NCI-H526 treated with DMSO at 0.1 percent for 48 hours (cell line): ENCODE results near the gene LUZP2.

Source experiments
- DNase-seq: peaks from one replicate; lab custom pipeline; 2025; lab: John Stamatoyannopoulos, UW

The LUZP2 gene

DNA sequence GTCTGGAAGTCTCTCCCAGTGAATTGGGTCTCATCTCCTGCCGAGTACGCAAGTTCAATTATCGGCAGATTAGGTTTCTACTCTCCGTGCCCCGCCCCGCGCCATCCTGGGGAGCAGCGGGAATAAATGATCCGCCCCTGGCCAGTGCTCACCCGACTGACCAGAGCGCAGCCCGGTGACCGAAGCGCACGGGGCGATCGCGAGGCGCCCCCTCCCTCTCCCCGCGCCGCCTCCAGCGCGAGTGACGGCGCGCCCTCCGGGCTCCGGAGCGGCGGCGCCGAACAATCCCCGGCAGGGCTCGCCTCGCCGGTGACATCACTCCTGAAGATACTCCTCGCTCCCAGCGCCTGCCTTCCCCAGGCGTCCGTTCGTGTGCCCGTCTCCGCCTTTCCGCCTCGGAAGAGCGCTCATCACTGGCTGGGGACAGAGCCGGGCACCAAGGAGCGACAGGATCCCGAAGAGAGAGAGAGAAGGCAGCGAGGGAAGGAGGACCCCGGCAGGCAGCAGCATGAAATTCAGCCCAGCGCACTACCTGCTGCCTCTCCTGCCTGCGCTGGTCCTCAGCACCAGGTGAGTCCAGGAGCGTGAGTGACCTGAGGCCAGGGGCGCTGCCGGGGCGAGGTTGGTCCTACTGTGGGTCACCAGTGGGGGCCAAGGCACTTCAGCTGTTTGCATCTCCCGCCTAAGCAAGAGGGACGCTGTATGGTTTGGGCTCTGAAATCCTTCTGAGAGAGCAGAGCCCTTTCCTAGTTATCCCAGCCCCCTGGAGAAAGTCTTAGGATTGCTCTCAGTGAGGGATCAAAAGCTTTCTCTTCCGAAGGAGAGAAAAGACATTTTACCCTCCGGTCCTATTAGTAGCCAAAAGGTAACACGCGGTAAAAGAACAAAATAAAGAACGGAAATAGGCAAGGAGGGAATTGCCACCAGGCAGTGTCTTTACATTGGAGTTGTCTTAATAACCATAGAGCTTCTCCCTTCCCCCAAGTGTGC is at the start of gene LUZP2:
Gene LUZP2, plus strand, starts transcription at position 318 of the 990 bp plus-strand sequence.
- DNase-seq: peak; percentile 13

GRCh38 chr11:24453129-24453718 is 43.6 kb upstream of the LUZP2 start:
- DNase-seq: no peak

- DNase-seq: no peak
Observed at GRCh38 chr11:24457985-24458384, 38.9 kb upstream of the LUZP2 start.

DNA sequence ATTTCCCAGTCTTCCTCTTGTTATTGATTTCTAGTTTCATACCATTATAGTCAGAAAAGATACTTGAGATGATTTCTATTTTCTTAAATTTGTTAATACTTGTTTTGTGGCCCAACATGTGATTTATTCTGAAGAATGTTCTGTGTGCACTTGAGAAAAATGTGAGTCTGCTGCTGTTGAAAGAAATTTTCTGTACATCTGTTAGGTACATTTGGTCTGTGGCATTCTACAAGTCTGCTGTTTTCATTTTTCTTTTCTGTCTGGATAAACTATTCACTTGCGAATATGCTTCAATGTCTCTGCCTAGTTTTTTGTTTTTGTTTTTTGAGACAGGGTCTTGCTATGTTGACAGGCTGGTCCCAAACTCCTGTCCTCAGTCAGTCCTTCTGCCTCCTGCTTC is 26.4 kb upstream of the LUZP2 start:
- no peak for DNase-seq

- DNase-seq: no peak
Observed at GRCh38 chr11:24471084-24471483, 25.8 kb upstream of the LUZP2 start.

DNA sequence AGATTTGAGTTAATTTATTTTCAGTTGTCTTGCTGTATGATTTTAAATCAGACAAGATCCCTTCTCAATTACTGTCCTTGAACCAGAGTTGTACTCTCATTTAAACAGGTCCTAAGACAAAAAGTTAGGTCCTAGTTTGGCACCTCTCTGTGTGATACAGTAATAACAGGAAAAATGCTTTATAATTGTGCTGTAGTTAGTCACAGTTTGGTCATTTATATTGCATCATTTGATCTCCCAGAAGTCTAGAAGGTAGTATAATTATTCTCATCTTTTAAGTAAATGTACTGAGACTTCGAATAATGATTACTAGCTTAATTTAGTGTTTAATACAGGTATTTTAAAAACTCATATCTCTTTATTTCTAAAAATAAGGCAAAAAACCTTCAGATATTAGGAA is 18.1 kb upstream of the LUZP2 start:
- DNase-seq: no peak

- no peak for DNase-seq
Observed at GRCh38 chr11:24489477-24489876, 7.4 kb upstream of the LUZP2 start.

DNA sequence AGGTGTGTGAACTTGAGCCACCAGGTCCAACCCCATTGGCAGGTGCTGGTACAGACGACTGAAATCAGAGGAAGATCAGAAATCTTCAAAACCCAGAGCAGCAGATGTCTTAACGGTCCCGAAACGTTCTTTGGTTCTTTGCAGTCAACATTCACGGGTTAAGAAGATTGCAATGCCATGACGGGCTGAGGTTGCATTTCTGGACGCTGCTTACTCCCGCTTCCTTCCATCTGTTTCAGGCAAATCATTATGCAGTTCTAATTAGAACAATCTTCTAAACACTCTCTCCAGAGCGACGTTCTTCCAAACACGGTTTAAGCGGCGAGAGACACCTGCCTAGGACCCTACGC is 492 bp upstream of the LUZP2 start:
- DNase-seq: no peak

DNA sequence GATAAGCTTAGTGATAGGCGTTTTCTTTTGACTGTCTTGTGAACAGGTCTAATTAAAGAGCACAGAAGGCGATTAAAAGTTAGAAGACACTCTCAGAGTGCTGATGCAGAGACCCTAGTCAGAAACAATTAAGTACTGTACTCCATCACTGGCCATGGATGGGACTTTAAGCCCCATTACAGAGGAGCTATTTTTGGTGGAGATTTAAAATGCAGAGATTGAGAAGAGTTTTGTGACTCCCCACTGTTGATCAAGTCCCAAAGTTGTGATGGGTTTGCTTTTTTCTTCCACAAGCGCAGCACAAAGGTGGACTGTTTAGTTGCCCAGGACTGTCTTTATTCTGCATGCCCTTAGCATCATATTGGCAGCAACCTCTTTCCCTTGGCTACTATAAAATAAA is 978 bp downstream of the LUZP2 start:
- DNase-seq: no peak

GRCh38 chr11:24502425-24502824 is 5.6 kb downstream of the LUZP2 start:
- DNase-seq: no peak

DNA sequence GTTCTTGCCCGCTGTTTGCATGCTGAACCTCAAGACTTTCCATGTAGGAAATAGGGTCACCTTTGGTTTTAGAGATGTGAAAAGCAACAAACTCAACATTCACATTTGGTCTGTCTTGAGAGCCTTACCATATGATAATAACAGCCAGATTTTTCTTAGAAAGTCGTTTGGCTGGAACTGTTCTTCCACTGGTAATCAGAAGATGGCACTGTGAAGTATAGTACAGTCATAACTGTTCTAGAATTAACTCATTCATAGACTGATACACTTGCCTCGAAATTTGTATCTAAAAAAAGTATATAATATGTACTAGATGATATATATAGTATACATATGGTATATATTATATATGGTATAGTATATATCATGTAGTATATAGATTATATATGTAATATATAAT is 12.3 kb downstream of the LUZP2 start:
- no peak for DNase-seq

DNA sequence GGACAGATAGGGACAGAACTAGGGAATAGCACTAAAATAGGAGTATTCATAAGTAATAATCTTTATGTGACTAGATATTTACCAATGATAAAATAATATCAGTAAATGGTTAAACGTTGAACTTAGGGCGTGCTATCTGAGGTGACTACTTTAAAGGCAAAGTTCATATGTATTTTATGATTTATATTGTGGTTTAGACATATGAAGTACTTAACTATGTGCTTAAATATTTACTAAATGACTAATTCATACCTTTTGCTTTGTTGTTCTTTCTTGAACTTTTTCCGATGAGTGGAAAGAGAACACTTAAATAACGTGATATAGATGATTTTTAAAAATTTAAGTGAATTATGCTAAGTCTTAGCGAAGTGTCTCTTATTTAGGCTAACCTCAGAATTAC is 14.7 kb downstream of the LUZP2 start:
- DNase-seq: no peak

- no peak for DNase-seq
Observed at GRCh38 chr11:24513479-24514218, 16.8 kb downstream of the LUZP2 start.

- DNase-seq: no peak
Observed at GRCh38 chr11:24514219-24514594, 17.4 kb downstream of the LUZP2 start.

GRCh38 chr11:24515632-24516031 is 18.8 kb downstream of the LUZP2 start:
- no peak for DNase-seq

DNA sequence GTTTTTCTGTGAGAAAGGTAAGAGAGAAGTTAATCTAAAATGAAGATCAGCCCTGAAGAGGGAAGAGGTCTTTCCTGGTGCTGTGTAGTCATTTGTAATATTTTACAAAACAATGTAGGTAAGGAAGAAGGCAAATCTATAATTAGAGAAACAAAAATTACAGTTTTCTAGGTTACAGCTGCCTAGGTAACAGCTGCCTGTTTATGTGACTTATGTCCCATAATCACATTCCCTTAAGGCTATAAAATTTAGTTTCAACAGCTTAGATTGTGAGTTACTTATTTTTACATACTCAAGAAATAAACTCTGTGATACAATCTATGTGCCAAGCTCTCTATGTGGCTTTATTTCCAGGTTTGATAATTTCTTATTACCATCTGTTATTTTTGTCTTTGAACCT is 19.8 kb downstream of the LUZP2 start:
- DNase-seq: no peak

DNA sequence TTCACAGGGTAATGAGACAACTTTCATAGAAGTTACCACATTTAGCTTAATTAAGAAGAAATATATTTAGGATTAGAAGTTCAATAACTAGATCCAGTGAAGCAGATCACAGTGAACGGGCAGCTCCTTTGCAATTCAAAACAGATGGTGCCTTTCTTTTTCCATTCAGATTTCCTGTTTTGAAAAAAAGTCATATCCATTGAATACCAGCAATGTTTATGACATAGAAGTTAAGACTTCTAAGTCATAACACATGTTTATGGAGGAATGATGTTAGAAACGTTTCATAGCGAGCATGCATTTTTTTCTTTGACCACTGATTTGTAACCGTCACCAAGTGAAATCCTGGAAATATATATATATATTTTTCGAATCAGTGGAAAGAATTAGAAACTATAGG is 24.7 kb downstream of the LUZP2 start:
- no peak for DNase-seq

- DNase-seq: no peak
Observed at GRCh38 chr11:24524156-24524555, 27.3 kb downstream of the LUZP2 start.

- DNase-seq: no peak
Observed at GRCh38 chr11:24531528-24531927, 34.7 kb downstream of the LUZP2 start.

- no peak for DNase-seq
Observed at GRCh38 chr11:24543771-24544170, 46.9 kb downstream of the LUZP2 start.

- no peak for DNase-seq
Observed at GRCh38 chr11:24556693-24557092, 59.8 kb downstream of the LUZP2 start.

- DNase-seq: no peak
Observed at GRCh38 chr11:24559315-24559714, 62.5 kb downstream of the LUZP2 start.

DNA sequence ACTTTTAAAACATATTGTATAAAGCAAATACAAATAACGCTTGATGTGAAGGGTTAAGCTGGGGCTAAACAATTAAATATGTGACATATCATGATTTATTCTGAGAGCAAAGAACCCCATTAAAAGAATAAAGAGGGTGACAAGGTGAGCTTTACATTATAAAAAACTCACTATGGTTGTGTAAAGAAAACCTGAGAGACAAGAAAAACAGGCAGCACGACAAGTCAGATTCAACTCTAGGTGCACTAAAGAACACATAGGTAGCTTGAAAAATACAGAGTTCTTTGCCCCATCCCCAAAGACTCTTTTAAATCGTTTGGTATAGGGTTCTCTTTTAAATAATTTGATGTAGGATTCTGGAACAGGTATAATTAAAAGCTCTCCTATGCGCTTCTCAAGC is 63.5 kb downstream of the LUZP2 start:
- no peak for DNase-seq
